Measurements from ENCODE around the gene COQ10B. TPM values are rescaled to one million over a fixed set of nuclear protein-coding genes. Genes with fewer than 3 reads are reported as not detected.

COQ10B gene
- total RNA-seq, 1 donor from 2014 or later = 11.4 TPM

GRCh38 chr2:197499594-197500502, 46.5 kb downstream of the COQ10B start, which contains the start of the genes HSPD1 and HSPE1:
Gene HSPD1 (minus strand): TSS chr2:197499840. CDS start chr2:197498848, 992 bp downstream.
Gene HSPE1 (plus strand): TSS chr2:197500379. CDS start chr2:197500437, 58 bp downstream.
- ATAC-seq = peak; percentile 86
- peak; percentile 100 for DNase-seq (ENCODE audit: low spot score)

- no peak for DNase-seq (ENCODE audit: low spot score)
- no peak for ATAC-seq
These were observed 47.3 kb downstream of the COQ10B start for GRCh38 chr2:197500503-197501131.

GRCh38 chr2:197502201-197502600, 48.8 kb downstream of the COQ10B start:
- ATAC-seq = no peak
- no peak for DNase-seq (ENCODE audit: low spot score)

- DNase-seq (ENCODE audit: low spot score) (no peak), ATAC-seq (no peak)
These were observed 49.3 kb downstream of the COQ10B start for GRCh38 chr2:197502685-197503084.

- ATAC-seq (no peak), DNase-seq (ENCODE audit: low spot score) (no peak)
These were observed 50.6 kb downstream of the COQ10B start for GRCh38 chr2:197504000-197504399.

- ATAC-seq (no peak), DNase-seq (ENCODE audit: low spot score) (no peak)
These were observed 51.2 kb downstream of the COQ10B start for GRCh38 chr2:197504512-197504911.

DNA sequence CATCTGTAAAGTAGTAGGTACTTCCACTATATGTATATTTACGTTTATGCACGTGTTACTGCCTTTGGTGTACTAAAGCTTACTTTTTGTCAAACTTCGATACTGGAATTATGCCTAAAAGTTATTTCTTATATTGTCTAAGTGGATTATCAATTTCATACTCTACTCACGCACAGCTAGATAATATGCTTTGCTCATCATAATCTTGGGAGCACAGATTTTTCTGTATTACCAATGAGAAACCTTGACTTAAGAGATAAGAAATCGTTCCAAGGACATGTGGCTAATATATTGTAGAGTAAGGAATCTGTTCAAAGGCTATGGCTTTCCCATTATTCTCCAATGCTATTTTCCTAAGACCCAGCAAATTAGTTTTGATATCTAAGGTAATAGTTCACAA, 53.3 kb downstream of the COQ10B start:
- DNase-seq (ENCODE audit: low spot score) (no peak), ATAC-seq (no peak)

DNA sequence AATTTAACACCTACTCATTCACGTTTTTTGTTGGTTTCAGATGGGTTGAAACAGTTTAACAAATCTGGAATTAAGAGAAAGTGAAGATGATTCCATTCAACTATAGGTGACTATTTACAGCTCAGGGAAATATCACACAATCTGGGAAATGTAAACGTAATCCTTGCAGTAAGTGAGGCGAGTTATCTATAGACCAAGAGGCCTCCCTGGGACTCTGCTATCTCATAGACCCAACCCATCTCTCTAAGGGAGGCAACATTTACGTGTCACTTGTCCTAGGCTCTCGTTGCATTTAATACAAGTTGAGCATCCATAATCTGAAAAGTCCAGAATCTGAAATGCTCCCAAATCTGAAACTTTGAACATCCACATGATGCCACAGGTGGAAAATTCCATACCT, 60.6 kb downstream of the COQ10B start:
- ATAC-seq (no peak), DNase-seq (ENCODE audit: low spot score) (no peak)

GRCh38 chr2:197514754-197515153, 61.4 kb downstream of the COQ10B start:
- no peak for DNase-seq (ENCODE audit: low spot score)
- no peak for ATAC-seq

- DNase-seq (ENCODE audit: low spot score) (no peak), ATAC-seq (no peak)
These were observed 62.0 kb downstream of the COQ10B start for GRCh38 chr2:197515315-197515738.

DNA sequence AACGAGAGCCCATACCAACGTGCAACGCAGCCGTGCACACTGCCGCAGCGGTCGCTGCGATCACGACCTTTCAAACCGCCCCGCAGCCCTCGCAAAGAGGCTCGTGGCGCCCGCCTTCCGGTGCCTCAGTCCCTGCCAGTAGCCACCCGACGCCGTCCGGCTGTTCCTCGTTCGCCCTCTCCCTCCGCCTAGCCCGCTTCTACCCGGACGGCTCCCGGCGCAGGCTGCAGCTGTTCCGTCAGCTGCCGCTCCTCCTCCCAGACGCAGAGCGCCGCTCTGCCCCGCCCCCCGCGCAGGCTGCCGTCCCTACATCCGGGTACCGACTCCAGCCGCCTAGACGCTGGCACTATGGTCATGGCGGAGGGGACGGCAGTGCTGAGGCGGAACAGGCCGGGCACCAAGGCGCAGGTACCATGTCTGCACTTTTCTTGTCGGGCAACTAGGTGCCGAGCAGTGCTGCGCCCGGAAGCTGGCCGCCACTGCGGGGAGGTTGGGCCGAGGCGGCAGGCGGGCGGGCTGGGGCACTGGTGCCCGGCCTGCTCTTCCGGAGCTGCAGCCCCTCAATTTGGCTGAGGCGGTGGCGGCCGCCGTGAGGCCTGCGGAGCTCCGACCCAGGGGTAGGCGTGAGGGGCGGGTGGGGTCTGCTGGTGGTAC, 62.5 kb downstream of the COQ10B start, which contains the start of gene MOB4:
TSS of gene MOB4 (plus strand) at position 328 of the 654 bp plus-strand sequence. CDS start at position 349, 21 bp downstream.
- peak; percentile 96 for DNase-seq (ENCODE audit: low spot score)
- peak; percentile 98 for ATAC-seq

- DNase-seq (ENCODE audit: low spot score) (no peak), ATAC-seq (peak; percentile 39)
These were observed 63.0 kb downstream of the COQ10B start for GRCh38 chr2:197516393-197516761.

DNA sequence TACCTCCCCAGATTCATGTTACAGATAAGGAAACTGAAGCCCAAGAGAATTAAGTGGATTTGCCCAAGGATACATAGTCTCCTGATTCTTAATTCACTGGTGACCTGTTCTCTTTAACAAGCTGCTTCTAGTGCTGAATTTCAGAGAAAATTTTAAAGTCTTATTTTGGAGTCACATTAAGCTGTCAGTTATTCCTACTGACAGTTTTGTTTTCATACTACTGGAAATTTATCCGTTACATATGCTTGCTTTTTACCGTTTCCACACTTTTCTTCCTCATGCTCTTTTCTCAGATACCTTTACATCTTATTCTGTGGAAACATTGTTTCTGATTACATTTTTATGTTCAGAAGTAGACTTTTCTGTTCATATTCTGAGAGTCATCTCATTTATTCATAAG, 63.8 kb downstream of the COQ10B start:
- DNase-seq (ENCODE audit: low spot score) (no peak), ATAC-seq (no peak)

Other genes with a start within 250 kb of the COQ10B start
- gene ANKRD44, start 142.8 kb upstream of the COQ10B start, total RNA-seq = 7.9 TPM
- 83.5 TPM for gene SF3B1, start 18.5 kb upstream of the COQ10B start, total RNA-seq
- gene HSPD1, start 46.3 kb downstream of the COQ10B start, total RNA-seq = 239 TPM
- gene HSPE1, start 46.8 kb downstream of the COQ10B start, total RNA-seq = 91.6 TPM
- 5.8 TPM for gene MOB4, start 62.5 kb downstream of the COQ10B start, total RNA-seq
- 1.1 TPM for gene RFTN2, start 222.0 kb downstream of the COQ10B start, total RNA-seq